K562 (cell line): Measurements from ENCODE around the gene UNC79. TPM values are rescaled to one million over a fixed set of nuclear protein-coding genes. Genes with fewer than 3 reads are reported as not detected.
A peak's percentile ranks its signal among the peaks of the same experiment; 100 is the strongest.

Source experiments
- ATAC-seq: fragments of 200-7000 bp; cut with Tn5 transposase; 3 replicates; pipeline ENCODE4 v1.9.1; 2020; ENCODE audit warnings: moderate library complexity
- BruUV-seq: library from RNA; stranded (reverse); fragments of 400-500 nt; replicated peaks from 2 replicates; lab custom pipeline; 2021; lab: Mats Ljungman, UMichigan
- CTCF ChIA-PET: fragments of 300-600 bp; formaldehyde crosslinking; extraction: SDS; loops from one replicate; lab custom pipeline; 2021; ENCODE audit warnings: low intra/inter-chr PET ratio; lab: Yijun Ruan, JAX
- POLR2A ChIA-PET: fragments of 300-600, 350-650 bp; sonication (Branson Sonifier 250); formaldehyde crosslinking; extraction: SDS; loops from one replicate; lab custom pipeline; 2021; ENCODE audit warnings: antibody characterized with exemption, inconsistent platforms; lab: Yijun Ruan, JAX
- DNase-seq, 4 experiments: peaks; one replicate each; pipeline versions ENCODE4 v3.0.0 to v3.0.0-alpha.2; 2011 to 2018; ENCODE audit warnings: low spot score in 3 of 4, mixed read lengths in 3 of 4; ENCODE audit errors: extremely low read depth in 1 of 4
- FAIRE-seq: peaks from 2 replicates; lab custom pipeline; 2011; peaks lifted over from hg19 to GRCh38; lab: Jason Lieb, UNC
- H2AFZ ChIP-seq: 2 replicates; pipeline ENCODE4 v1.6.0; 2011; ENCODE audit warnings: low read depth, low read length, control low read depth, inconsistent platforms
- H3K27ac ChIP-seq: fragments of 200-600 bp; 3 replicates; pipeline ENCODE4 v1.8.0; 2011; ENCODE audit warnings: low read depth, mild to moderate bottlenecking, control low read depth, inconsistent platforms, low read length, moderate library complexity, mixed read lengths; ENCODE audit errors: extremely low read depth
- H3K27me3 ChIP-seq, 2 experiments: fragments of 300-600 bp in 1 of 2; 2 replicates in 1 of 2; 3 replicates in 1 of 2; pipeline versions ENCODE4 v1.6.0 to v1.8.0; 2011; ENCODE audit warnings: inconsistent platforms in 2 of 2, low read length in 2 of 2, mild to moderate bottlenecking in 1 of 2, mixed read lengths in 1 of 2, moderate library complexity in 1 of 2; ENCODE audit not compliant: control insufficient read depth in 2 of 2, insufficient read depth in 2 of 2
- H3K36me3 ChIP-seq: fragments of 300-600 bp; 3 replicates; pipeline ENCODE4 v1.8.0; 2011; ENCODE audit warnings: mild to moderate bottlenecking, low read length, inconsistent platforms; ENCODE audit not compliant: control insufficient read depth, insufficient read depth
- H3K4me1 ChIP-seq, 2 experiments: fragments of 200-600 bp in 1 of 2; replicated peaks in 1 of 2; 2 replicates in 1 of 2; 3 replicates in 1 of 2; pipeline versions ENCODE4 v1.5.1 to v1.8.0; 2011; ENCODE audit warnings: inconsistent platforms in 2 of 2, low read length in 2 of 2, mild to moderate bottlenecking in 1 of 2, mixed read lengths in 1 of 2, moderate library complexity in 1 of 2; ENCODE audit not compliant: control insufficient read depth in 2 of 2, insufficient read depth in 2 of 2
- H3K4me2 ChIP-seq: 2 replicates; pipeline ENCODE4 v1.6.1; 2011; ENCODE audit warnings: low read length, control low read depth, inconsistent platforms, mixed read lengths; ENCODE audit not compliant: insufficient read depth
- H3K4me3 ChIP-seq: fragments of 200-600 bp; sonication (generic), shearing (Covaris generic); 2 replicates; pipeline ENCODE4 v1.5.1; 2016; ENCODE audit warnings: control low read depth, inconsistent platforms
- H3K79me2 ChIP-seq: fragments of 200-600 bp; 3 replicates; pipeline ENCODE4 v1.8.0; 2011; ENCODE audit warnings: low read length, inconsistent platforms; ENCODE audit not compliant: control insufficient read depth, insufficient read depth
- H3K9ac ChIP-seq, 2 experiments: 2 replicates each; pipeline versions ENCODE4 v1.6.0 to v1.6.1; 2011; ENCODE audit warnings: low read depth in 2 of 2, low read length in 2 of 2, control low read depth in 1 of 2, inconsistent platforms in 1 of 2, mild to moderate bottlenecking in 1 of 2, mixed read lengths in 1 of 2; ENCODE audit not compliant: insufficient read depth in 1 of 2
- H3K9me1 ChIP-seq: one replicate; pipeline ENCODE4 v1.6.0; 2011; ENCODE audit warnings: inconsistent platforms, mild to moderate bottlenecking, low read length, moderate library complexity; ENCODE audit not compliant: control insufficient read depth, insufficient read depth
- H3K9me3 ChIP-seq: replicated peaks from 2 replicates; pipeline ENCODE4 v1.5.1; 2011; ENCODE audit warnings: low read depth, low read length, inconsistent platforms; ENCODE audit not compliant: control insufficient read depth, insufficient read depth
- H4K20me1 ChIP-seq: replicated peaks from 2 replicates; pipeline ENCODE4 v1.6.1; 2011; ENCODE audit warnings: low read length, inconsistent platforms, mixed read lengths; ENCODE audit not compliant: control insufficient read depth, insufficient read depth
- CXXC5 ChIP-seq: fragments of 250-450 bp; sonication (Bioruptor Pico); IDR thresholded peaks from 2 replicates; pipeline ENCODE4 v1.8.0; 2022; ENCODE audit warnings: inconsistent platforms, mild to moderate bottlenecking, moderate library complexity
- GABPA ChIP-seq: fragments of 200-800 bp; sonication (Bioruptor generic); conservative IDR thresholded peaks from 2 replicates; pipeline ENCODE4 v1.6.1; 2016; ENCODE audit warnings: low read depth, missing genetic modification characterization, missing compliant biosample characterization
- MYNN ChIP-seq, 2 experiments: sonication (generic); formaldehyde crosslinking in 1 of 2; IDR thresholded peaks; 2 replicates each; pipeline versions ENCODE4 v1.5.0 to v1.6.1; 2016 to 2020; ENCODE audit warnings: antibody characterized with exemption in 1 of 2, missing genetic modification reagents in 1 of 2
- NFIC ChIP-seq: fragments of 450-650 bp; IDR thresholded peaks from 2 replicates; pipeline ENCODE4 v1.6.1; 2017; ENCODE audit warnings: mild to moderate bottlenecking, inconsistent platforms
- NR2C1 ChIP-seq, 2 experiments: fragments of 450-650 bp; IDR thresholded peaks; 2 replicates each; pipeline ENCODE4 v1.6.1; 2017; ENCODE audit warnings: mild to moderate bottlenecking in 2 of 2, antibody characterized with exemption in 1 of 2, inconsistent platforms in 1 of 2, missing compliant biosample characterization in 1 of 2, missing genetic modification characterization in 1 of 2
- RBM17 ChIP-seq: fragments of 200-400 bp; formaldehyde crosslinking; IDR thresholded peaks from 2 replicates; pipeline ENCODE4 v1.6.1; 2017; ENCODE audit warnings: low read depth, mild to moderate bottlenecking, low read length, borderline replicate concordance
- SETDB1 ChIP-seq: IDR thresholded peaks from one replicate; pipeline ENCODE4 v1.6.1; 2012; ENCODE audit warnings: low read length, control low read depth, inconsistent platforms
- STAT6 ChIP-seq: sonication (generic); formaldehyde crosslinking; IDR thresholded peaks from 2 replicates; pipeline ENCODE4 v1.8.1; 2023; ENCODE audit warnings: mild to moderate bottlenecking, missing genetic modification reagents
- ZKSCAN3 ChIP-seq: fragments of 250-450 bp; sonication (Bioruptor Pico); IDR thresholded peaks from 2 replicates; pipeline ENCODE4 v1.4.0; 2020
- ZNF277 ChIP-seq: fragments of 250-450 bp; sonication (Bioruptor Pico); IDR thresholded peaks from 2 replicates; pipeline ENCODE4 v1.8.0; 2022; ENCODE audit warnings: inconsistent platforms, mild to moderate bottlenecking, moderate library complexity, borderline replicate concordance
- ZNF778 ChIP-seq: fragments of 450-650 bp; formaldehyde crosslinking; IDR thresholded peaks from 2 replicates; pipeline ENCODE4 v1.4.0; 2020; ENCODE audit warnings: mild to moderate bottlenecking, moderate library complexity
- WGBS: fragments of 100-300 bp; shearing (Covaris generic); methylation state at CpG from one replicate; pipeline ENCODE4 v1.1.6; 2016; ENCODE audit warnings: low coverage, mixed read lengths; ENCODE audit not compliant: insufficient coverage; ENCODE audit errors: missing lambda C conversion rate; 5-methylcytosine and 5-hydroxymethylcytosine counted together
- in situ Hi-C: fragments of 300-500 bp; cut with MboI; formaldehyde crosslinking; loops from 4 replicates; pipeline ENCODE4 v1.15.0; 2018; ENCODE audit warnings: inconsistent platforms, mixed read lengths
- intact Hi-C: fragments of 100-400 bp; cut with micrococcal nuclease; formaldehyde crosslinking; loops from 2 replicates; pipeline ENCODE4 v1.14.2; 2022
- polyA plus RNA-seq, 8 experiments: library from polyadenylated mRNA; depleted of rRNA in 4 of 8; stranded (reverse) in 5 of 8; unstranded in 3 of 8; fragments of >200 nt; fragmentation: Nextera tagmentation in 2 of 8; fragmentation: Illumina TruSeq in 1 of 8; extraction: Ambion mirVana in 2 of 8; extraction: Trizol in 1 of 8; gene quantifications; 2 replicates each; pipeline versions ENCODE4 v1.2.1 to v1.2.3, GENCODE V29; 2011 to 2014; ENCODE audit warnings: inconsistent platforms in 1 of 8, missing spikeins in 1 of 8
- total RNA-seq, 7 experiments: library from RNA; depleted of rRNA in 6 of 7; stranded (reverse); fragments of >200 nt in 6 of 7; fragmentation: Illumina TruSeq in 2 of 7; extraction: Trizol in 2 of 7; gene quantifications; 2 replicates each; pipeline versions ENCODE4 v1.2.1 to v1.2.3, GENCODE V29; 2011 to 2021; ENCODE audit warnings: low replicate concordance in 1 of 7

The UNC79 gene
- total and polyA plus RNA-seq, 9 of the 15 experiments (the other 6 are each of a cell fraction or from before 2014, with no cell fraction given) = under 0.01 to 0.04 (median 0.01) TPM; not detected in 6

GRCh38 chr14:93737634-93738033 is 306.9 kb downstream of the UNC79 start:
- no peak overlapping the region for H3K4me3 ChIP-seq
- POLR2A ChIA-PET = no interaction called here
- H3K9me3 ChIP-seq = no peaks in the 10 kb centered on the region
- no peaks in the 10 kb centered on the region for H3K79me2 ChIP-seq
- in situ Hi-C loops = no loop called here
- peaks cover 0 to 10% of the 10 kb centered on the region in 2 experiments; a peak in 1 of 5 replicates for H3K27me3 ChIP-seq
- TF ChIP-seq ZNF277 (CRISPR knock-in tag) (no peak), NFIC (0 out of 2 replicates have a peak, but pooled peaks have one; percentile 16)
- ATAC-seq (no peak), DNase-seq (no peak), FAIRE-seq (no peak)
- no peak overlapping the region for H3K4me2 ChIP-seq
- H3K9me1 ChIP-seq = no peaks in the 10 kb centered on the region
- 0% methylated on average over 6 of the region's 11 CpGs for WGBS
- H3K36me3 ChIP-seq = no peaks in the 10 kb centered on the region
- no peak overlapping the region for H2AFZ ChIP-seq
- no peaks in the 10 kb centered on the region for H4K20me1 ChIP-seq
- intact Hi-C loops = no loop called here
- BruUV-seq = no TSS peak
- no peak overlapping the region for H3K27ac ChIP-seq
- CTCF ChIA-PET = no interaction called here
- no peak overlapping the region for H3K9ac ChIP-seq
- no peaks in the 10 kb centered on the region; a peak in 2 of 5 replicates for H3K4me1 ChIP-seq

GRCh38 chr14:93741556-93742230 is 311.0 kb downstream of the UNC79 start:
- H3K9me3 ChIP-seq = no peaks in the 10 kb centered on the region
- 2% methylated on average over 11 of the region's 12 CpGs for WGBS
- H3K27me3 ChIP-seq = peaks cover 0 to 28% of the 10 kb centered on the region in 2 experiments; a peak in 2 of 5 replicates
- no peaks in the 10 kb centered on the region for H3K36me3 ChIP-seq
- no peaks in the 10 kb centered on the region for H3K4me1 ChIP-seq
- ATAC-seq = no peak
- H2AFZ ChIP-seq = no peak overlapping the region
- POLR2A ChIA-PET = interaction anchor here (0.8 to 1.0 kb wide), 2 partner anchors 90 to 1006 kb away, joined by 3 read pairs; no protein-coding TSS in a partner anchor
- in situ Hi-C loops = no loop called here
- intact Hi-C loops = no loop called here
- no peak overlapping the region for H3K9ac ChIP-seq
- no peak for DNase-seq
- H3K4me2 ChIP-seq = no peak overlapping the region
- no peaks in the 10 kb centered on the region for H3K79me2 ChIP-seq
- no TSS peak for BruUV-seq
- FAIRE-seq = no peak
- H3K9me1 ChIP-seq = no peaks in the 10 kb centered on the region
- H3K4me3 ChIP-seq = no peak overlapping the region
- H4K20me1 ChIP-seq = no peaks in the 10 kb centered on the region
- no peak overlapping the region for H3K27ac ChIP-seq
- CTCF ChIA-PET = no interaction called here
- TF ChIP-seq ZKSCAN3 (CRISPR knock-in tag) = no peak
- no peak for TF ChIP-seq RBM17
- TF ChIP-seq MYNN (IDR thresholded peaks at IDR 0.05) = no peak
- TF ChIP-seq MYNN (CRISPR knock-in tag; IDR thresholded peaks at IDR 0.05) = no peak
- TF ChIP-seq SETDB1 = no peak
- no peak for TF ChIP-seq ZNF778
- TF ChIP-seq CXXC5 (CRISPR knock-in tag) = no peak
- TF ChIP-seq NR2C1 (IDR thresholded peaks at IDR 0.05) = no peak
- no peak for TF ChIP-seq NR2C1 (tag; IDR thresholded peaks at IDR 0.05)
- no peak for TF ChIP-seq GABPA (tag)
- no peak for TF ChIP-seq STAT6 (CRISPR knock-in tag)
